HEK293T (cell line): ENCODE measurements around the gene KCNK10.

Source experiments
- CTCF ChIA-PET: fragments of 350-600 bp; formaldehyde crosslinking; extraction: SDS; loops from one replicate; lab custom pipeline; 2021; ENCODE audit warnings: antibody characterized with exemption, inconsistent platforms; lab: Yijun Ruan, JAX
- POLR2A ChIA-PET: fragments of 350-600 bp; formaldehyde crosslinking; extraction: SDS; loops from one replicate; lab custom pipeline; 2020; ENCODE audit warnings: antibody characterized with exemption, inconsistent platforms; lab: Yijun Ruan, JAX
- DNase-seq: peaks from one replicate; pipeline ENCODE4 v3.0.0; 2012; ENCODE audit warnings: mixed read lengths; ENCODE audit errors: extremely low spot score
- ARNT ChIP-seq: fragments of 450-650 bp; IDR thresholded peaks from 2 replicates; pipeline ENCODE4 v1.6.1; 2017; ENCODE audit warnings: mild to moderate bottlenecking
- BHLHE40 ChIP-seq: fragments of 450-650 bp; IDR thresholded peaks from 2 replicates; pipeline ENCODE4 v1.6.1; 2016; ENCODE audit warnings: mild to moderate bottlenecking, moderate library complexity, borderline replicate concordance
- CTBP1 ChIP-seq: fragments of 450-650 bp; IDR thresholded peaks from 2 replicates; pipeline ENCODE4 v1.6.1; 2016; ENCODE audit warnings: borderline replicate concordance
- ELF4 ChIP-seq: fragments of 450-650 bp; IDR thresholded peaks from 2 replicates; pipeline ENCODE4 v1.6.1; 2017; ENCODE audit warnings: antibody characterized with exemption
- FOXA1 ChIP-seq: fragments of 450-650 bp; IDR thresholded peaks from 2 replicates; pipeline ENCODE4 v1.6.1; 2016; ENCODE audit warnings: mild to moderate bottlenecking
- FOXK2 ChIP-seq: fragments of 450-650 bp; IDR thresholded peaks from 2 replicates; pipeline ENCODE4 v1.6.1; 2016; ENCODE audit warnings: mild to moderate bottlenecking
- FOXM1 ChIP-seq: fragments of 450-650 bp; IDR thresholded peaks from 2 replicates; pipeline ENCODE4 v1.6.1; 2017; ENCODE audit warnings: mild to moderate bottlenecking, borderline replicate concordance
- HDGF ChIP-seq: fragments of 450-650 bp; IDR thresholded peaks from 2 replicates; pipeline ENCODE4 v1.6.1; 2017; ENCODE audit warnings: antibody characterized with exemption, borderline replicate concordance
- L3MBTL2 ChIP-seq: fragments of 450-650 bp; conservative IDR thresholded peaks from 2 replicates; pipeline ENCODE4 v1.6.1; 2016; ENCODE audit warnings: mild to moderate bottlenecking
- LEF1 ChIP-seq: fragments of 450-650 bp; IDR thresholded peaks from 2 replicates; pipeline ENCODE4 v1.6.1; 2017; ENCODE audit warnings: mild to moderate bottlenecking, borderline replicate concordance
- NFRKB ChIP-seq: fragments of 450-650 bp; IDR thresholded peaks from 2 replicates; pipeline ENCODE4 v1.6.1; 2016; ENCODE audit warnings: mild to moderate bottlenecking, moderate library complexity
- SP1 ChIP-seq: fragments of 450-650 bp; IDR thresholded peaks from 2 replicates; pipeline ENCODE4 v1.6.1; 2017
- SUZ12 ChIP-seq: fragments of 450-650 bp; IDR thresholded peaks from 2 replicates; pipeline ENCODE4 v1.6.1; 2016; ENCODE audit warnings: mild to moderate bottlenecking
- TARDBP ChIP-seq: fragments of 450-650 bp; IDR thresholded peaks from 2 replicates; pipeline ENCODE4 v1.6.1; 2016
- ZNF384 ChIP-seq: fragments of 450-650 bp; IDR thresholded peaks from 2 replicates; pipeline ENCODE4 v1.6.1; 2016
- TF ChIP-seq, protein P1 (sequence below): fragments of 450-650 bp; IDR thresholded peaks from 2 replicates; pipeline ENCODE4 v1.6.1; 2016

Gene KCNK10

DNA sequence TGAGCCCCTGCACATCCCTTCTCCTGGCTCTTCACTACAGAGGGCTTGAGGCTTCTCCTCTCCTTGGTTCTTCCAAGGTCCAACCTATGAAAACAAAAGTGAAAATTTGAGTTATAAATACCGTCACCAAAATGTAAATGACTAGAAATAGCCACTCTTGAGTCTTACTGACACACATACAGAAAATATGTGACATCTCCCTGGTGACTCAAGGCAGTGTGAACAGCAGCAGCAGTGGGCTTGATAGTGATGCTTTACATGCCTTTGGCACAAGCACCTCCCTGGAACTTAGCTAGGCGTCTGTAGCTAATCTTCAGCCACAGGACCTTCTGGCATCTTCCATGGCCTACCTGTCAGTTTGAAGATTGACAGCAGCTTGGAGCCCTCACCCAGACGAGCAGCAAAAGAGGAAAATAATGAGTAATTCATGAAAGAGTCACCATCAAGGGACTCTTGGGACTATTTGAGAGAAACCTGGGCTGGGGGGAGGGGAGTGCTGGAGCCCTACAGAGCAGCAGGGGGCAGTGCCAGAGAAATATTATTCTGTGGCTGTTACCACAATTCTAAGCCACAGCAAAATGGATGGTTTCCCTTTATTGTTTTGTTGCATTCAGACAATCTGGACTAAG is 158.0 kb downstream of the KCNK10 start:
- no peak for DNase-seq
- ChIA-PET POLR2A (no interaction called here), CTCF (no interaction called here)
- no peak for TF ChIP-seq L3MBTL2
- no peak for TF ChIP-seq ZNF384
- TF ChIP-seq LEF1 = no peak
- TF ChIP-seq FOXM1 = no peak
- no peak for TF ChIP-seq FOXK2
- TF ChIP-seq HDGF = no peak
- no peak for TF ChIP-seq CTBP1
- no peak for TF ChIP-seq ARNT
- TF ChIP-seq, protein P1, sequence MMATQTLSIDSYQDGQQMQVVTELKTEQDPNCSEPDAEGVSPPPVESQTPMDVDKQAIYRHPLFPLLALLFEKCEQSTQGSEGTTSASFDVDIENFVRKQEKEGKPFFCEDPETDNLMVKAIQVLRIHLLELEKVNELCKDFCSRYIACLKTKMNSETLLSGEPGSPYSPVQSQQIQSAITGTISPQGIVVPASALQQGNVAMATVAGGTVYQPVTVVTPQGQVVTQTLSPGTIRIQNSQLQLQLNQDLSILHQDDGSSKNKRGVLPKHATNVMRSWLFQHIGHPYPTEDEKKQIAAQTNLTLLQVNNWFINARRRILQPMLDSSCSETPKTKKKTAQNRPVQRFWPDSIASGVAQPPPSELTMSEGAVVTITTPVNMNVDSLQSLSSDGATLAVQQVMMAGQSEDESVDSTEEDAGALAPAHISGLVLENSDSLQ = no peak
- TF ChIP-seq SP1 = no peak
- no peak for TF ChIP-seq TARDBP
- no peak for TF ChIP-seq ELF4
- TF ChIP-seq NFRKB = no peak
- no peak for TF ChIP-seq SUZ12
- no peak for TF ChIP-seq FOXA1
- no peak for TF ChIP-seq BHLHE40

DNA sequence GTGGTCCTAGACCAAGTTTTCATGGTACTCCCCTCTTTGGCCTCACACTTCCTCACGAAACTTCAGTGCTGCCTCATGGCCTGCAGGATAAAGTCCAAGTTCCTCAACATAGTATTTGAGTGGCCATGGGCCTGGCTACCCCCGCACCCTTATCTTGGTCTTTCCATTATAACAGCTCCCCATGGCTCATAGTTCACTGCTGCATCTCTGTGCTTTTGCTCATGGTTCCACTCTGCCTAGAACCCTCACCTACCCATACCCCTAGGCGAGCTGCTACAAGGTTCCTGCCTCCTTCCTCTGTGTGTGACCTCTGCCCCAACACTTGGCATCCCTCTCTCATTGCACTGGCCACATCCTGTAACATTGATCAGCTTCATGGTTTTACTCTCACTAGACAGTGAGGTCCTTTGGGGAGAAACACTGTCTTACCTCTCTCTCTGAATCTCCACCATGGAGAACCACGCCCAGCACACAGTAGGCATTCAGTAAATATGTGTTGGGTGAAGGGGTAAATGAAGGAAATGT is 159.3 kb downstream of the KCNK10 start:
- TF ChIP-seq ARNT (no peak), ZNF384 (no peak)
- DNase-seq = no peak
- ChIA-PET CTCF (no interaction called here), POLR2A (no interaction called here)

DNA sequence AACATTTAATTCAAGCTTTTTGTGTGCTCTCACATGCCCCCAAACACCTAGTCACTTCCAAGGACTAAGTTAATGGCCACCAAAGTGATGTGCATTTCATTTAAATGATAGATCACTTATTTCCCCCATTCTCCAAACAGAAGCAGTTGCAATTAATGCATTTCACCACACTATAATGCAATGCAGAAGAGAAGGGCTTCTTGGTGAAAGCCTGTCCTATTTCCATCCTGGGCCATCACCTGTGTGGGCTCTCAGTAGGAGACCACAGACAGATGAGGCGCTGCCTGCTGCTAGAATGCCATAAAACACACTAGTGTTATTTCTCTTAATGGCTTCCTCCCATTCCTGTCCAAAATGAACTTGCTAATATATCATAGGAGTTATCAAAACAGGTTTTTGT is 166.9 kb downstream of the KCNK10 start:
- no peak for TF ChIP-seq FOXK2
- TF ChIP-seq TARDBP = no peak
- TF ChIP-seq FOXM1 = no peak
- no peak for TF ChIP-seq CTBP1
- no peak for TF ChIP-seq BHLHE40
- no peak for TF ChIP-seq ZNF384
- no peak for TF ChIP-seq ELF4
- TF ChIP-seq NFRKB = no peak
- TF ChIP-seq HDGF = no peak
- TF ChIP-seq ARNT = no peak
- TF ChIP-seq SUZ12 = no peak
- no peak for TF ChIP-seq LEF1
- no peak for TF ChIP-seq SP1
- TF ChIP-seq, protein P1 = no peak
- no peak for TF ChIP-seq FOXA1
- TF ChIP-seq L3MBTL2 = no peak
- ChIA-PET CTCF (no interaction called here), POLR2A (no interaction called here)
- no peak for DNase-seq

DNA sequence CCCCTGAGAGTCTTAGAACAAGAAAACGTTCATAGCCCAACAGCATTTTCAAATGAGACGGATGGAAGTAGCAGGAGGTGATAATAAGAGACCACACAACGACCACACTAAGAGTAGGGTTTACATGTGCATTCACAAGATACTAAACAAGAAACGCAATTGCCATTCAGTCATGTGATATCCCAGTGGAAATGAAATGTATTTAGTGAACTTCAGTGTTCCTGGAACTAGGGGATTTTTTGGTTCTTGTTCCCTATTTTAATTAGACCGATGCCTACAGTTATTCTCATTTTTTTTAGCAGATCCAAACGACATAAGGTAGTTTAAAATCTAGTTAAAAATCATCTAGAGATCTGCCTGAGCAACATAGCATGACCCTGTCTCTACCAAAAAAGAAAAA is 168.1 kb downstream of the KCNK10 start:
- TF ChIP-seq ZNF384 (no peak), FOXA1 (no peak), SP1 (no peak), CTBP1 (no peak), FOXM1 (no peak), ELF4 (no peak), ARNT (no peak), LEF1 (no peak), BHLHE40 (no peak), HDGF (no peak), NFRKB (no peak), TARDBP (no peak), SUZ12 (no peak), FOXK2 (no peak)
- TF ChIP-seq, protein P1 = no peak
- POLR2A ChIA-PET = no interaction called here
- DNase-seq = no peak
- CTCF ChIA-PET = no interaction called here

DNA sequence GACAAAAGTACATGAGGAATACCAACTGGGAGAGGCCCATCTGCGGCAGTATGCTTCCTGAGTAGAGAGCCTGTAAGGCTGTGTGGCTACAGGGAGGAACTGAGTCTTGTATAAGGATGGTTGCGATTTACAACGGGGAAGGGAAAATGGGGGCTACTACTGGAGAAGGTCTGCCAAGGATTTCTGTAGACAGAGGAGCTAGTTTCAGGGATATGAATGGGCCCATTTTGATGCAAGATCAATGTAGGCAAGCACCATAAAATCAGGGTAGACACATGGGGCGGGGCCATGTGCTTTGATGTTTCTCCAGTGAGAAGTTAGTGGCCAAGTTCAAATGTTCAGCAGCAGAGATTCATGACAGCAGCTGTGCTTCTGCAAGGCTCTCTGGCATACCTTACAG is 168.7 kb downstream of the KCNK10 start:
- ChIA-PET POLR2A (no interaction called here), CTCF (no interaction called here)
- TF ChIP-seq L3MBTL2 (no peak), ZNF384 (no peak), SUZ12 (no peak), ARNT (no peak), TARDBP (no peak)
- no peak for DNase-seq

DNA sequence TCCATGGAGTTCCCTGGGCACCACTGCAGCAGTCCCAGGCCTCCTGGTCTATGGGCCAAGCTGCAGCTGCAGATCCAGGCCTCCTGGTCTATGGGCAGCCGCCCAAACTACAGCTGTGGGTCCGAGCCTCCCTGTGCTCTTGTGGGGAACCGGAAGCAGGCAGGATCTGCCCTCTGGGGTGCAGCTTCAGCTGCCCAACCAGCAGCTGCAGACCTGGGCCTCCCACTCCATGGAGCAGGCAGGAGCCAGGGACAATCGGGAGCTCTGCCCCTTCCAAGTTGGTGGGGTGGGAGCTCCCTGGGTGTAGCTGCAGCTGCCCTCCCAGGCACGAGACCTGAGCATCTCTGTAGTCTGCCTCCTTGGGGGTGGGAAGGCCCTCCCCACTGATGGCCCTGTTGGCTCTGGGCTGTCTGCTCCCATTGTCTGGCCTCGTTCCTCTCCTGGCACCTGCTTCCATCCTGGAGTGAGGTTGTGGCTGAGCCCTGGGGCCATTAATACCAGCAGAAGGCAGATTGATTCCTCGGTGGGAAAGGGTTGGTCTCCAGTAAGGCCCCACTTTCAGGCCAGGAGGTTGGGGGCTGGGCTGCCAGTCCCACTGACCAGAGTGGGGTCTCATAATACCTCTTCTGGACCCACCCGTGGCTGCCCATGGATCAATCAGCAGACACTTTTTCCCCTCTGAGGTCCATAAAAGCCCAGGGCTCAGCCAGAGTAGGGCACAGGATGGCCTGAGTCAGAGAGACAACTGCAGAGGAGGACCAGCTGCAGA is 176.0 kb downstream of the KCNK10 start:
- CTCF ChIA-PET = no interaction called here
- no peak for DNase-seq
- POLR2A ChIA-PET = no interaction called here
- TF ChIP-seq SP1 = no peak
- TF ChIP-seq FOXA1 = no peak
- no peak for TF ChIP-seq FOXM1
- no peak for TF ChIP-seq FOXK2
- no peak for TF ChIP-seq L3MBTL2
